Amygdala (tissue), 56 donors: ENCODE measurements around the gene EPRS1.
"Not testable (repeated sequence)": the region's sequence is repeated elsewhere in the genome, so short reads cannot be mapped to it uniquely, and the experiment has no call there.

Experiments
- DNase-seq, 56 donors: peaks; one replicate each; lab custom pipeline; 2025; lab: John Stamatoyannopoulos, UW

EPRS1 gene

DNA sequence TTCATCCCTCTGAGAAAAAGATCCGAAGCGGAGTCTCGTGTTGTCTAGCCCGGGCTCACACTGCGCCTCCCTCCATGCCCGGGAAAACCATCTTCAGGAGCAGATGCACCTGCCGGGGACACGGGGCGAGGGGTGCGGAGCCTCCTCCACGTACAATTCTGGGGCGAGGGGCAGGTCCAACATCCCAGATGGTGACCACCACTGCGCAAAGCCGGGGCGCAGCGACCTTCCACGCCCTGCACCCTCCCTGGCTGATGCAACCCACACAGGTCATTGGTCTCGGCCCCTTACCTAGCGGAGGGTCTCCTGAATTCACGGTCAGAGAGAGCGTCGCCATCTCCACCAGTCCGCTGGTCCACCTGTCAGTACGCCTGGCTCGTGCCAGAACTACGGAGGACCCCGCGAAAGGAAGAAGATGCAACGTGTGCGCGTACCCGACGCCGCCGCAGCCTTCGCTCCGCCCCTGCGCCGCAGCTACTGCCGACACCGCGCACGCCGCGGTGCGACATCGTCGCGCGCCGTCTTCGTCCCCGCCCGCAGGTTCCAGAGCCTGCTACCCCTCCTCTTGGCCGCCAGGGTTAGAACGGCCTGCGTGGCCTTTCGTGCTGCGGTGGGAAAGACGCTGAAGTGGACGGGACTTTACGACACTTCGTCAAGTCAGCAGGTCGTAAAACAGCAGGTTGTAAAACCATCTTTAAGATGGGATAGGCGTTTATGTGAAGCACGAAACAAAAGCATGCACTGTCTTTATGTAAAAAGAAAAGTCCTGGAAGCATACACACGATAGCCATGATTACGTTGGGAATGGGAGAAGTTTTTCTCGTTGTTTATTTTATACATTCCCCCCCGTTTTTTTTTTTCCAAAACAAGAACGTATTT is at the start of gene EPRS1:
TSS of gene EPRS1 (minus strand) at position 454 of the 879 bp plus-strand sequence. CDS start at position 337, 117 bp downstream.
- DNase-seq = peak; percentile 42 to 96 (median 87)

DNA sequence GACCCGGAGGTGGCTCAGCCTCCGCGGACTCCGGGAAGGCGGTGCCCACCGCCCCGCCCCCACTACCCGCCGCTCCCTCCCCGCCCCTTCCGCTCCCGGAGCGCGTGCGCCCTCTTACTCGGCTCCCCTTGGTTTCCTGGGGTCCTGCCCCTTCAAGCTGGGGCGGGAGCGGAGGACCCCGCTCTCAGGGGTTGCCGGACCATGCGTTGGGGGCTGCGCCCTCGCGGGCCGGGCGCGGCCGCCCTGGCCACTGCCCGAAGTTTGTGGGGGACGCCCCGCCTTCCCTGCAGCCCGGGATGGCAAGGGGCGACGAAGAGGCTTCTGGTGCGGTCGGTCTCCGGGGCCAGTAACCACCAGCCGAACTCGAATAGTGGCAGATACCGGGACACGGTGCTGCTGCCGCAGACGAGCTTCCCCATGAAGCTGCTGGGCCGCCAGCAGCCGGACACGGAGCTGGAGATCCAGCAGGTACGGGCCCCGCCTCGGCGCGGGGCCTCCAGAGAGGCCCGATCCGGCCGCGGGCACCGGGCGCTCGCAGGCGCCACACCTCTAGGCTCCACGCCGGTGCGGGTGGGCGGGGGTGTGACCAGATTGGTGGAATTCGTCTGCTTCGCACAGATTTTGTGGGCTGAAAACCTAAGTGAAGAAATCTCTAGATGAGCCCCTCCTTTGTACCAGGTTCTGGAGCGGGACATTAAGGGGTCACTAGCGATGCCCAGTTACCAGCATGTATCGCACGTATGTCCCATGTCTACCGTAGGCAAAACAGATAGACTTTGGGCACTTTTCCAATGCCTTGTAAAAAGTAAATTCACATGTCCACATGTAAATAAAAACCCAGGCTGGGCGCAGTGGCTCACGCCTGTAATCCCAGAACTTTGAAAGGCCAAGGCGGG is 48.0 kb upstream of the EPRS1 start, which contains the start of gene IARS2:
TSS of gene IARS2 (plus strand) at position 117 of the 896 bp plus-strand sequence. CDS start at position 202, 85 bp downstream.
- peak in 53 of 56 donors; percentile 38 to 89 (median 79) for DNase-seq

- DNase-seq = peak in 1 of 56 donors; percentile 63
Measured at GRCh38 chr1:220093361-220094015, 47.2 kb upstream of the EPRS1 start.

DNA sequence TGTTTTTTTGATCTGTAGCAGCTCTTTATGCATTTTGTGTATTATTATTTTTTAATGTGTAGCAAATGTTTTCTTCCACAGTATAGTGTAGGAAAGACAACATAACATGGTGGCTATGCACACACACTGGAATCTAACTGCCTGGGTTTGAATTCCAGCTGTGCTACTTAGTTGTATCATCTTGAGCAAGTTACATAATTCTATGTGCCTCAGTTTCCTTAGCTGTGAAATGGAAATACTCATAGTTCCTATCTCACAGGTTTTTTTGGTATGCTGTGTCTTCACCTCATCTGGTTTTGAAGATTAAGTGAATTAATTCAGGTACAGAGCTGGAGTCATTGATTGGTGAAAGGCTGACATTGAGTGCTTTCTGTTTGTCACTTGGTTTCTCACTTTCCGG is 46.4 kb upstream of the EPRS1 start:
- DNase-seq = no peak

DNA sequence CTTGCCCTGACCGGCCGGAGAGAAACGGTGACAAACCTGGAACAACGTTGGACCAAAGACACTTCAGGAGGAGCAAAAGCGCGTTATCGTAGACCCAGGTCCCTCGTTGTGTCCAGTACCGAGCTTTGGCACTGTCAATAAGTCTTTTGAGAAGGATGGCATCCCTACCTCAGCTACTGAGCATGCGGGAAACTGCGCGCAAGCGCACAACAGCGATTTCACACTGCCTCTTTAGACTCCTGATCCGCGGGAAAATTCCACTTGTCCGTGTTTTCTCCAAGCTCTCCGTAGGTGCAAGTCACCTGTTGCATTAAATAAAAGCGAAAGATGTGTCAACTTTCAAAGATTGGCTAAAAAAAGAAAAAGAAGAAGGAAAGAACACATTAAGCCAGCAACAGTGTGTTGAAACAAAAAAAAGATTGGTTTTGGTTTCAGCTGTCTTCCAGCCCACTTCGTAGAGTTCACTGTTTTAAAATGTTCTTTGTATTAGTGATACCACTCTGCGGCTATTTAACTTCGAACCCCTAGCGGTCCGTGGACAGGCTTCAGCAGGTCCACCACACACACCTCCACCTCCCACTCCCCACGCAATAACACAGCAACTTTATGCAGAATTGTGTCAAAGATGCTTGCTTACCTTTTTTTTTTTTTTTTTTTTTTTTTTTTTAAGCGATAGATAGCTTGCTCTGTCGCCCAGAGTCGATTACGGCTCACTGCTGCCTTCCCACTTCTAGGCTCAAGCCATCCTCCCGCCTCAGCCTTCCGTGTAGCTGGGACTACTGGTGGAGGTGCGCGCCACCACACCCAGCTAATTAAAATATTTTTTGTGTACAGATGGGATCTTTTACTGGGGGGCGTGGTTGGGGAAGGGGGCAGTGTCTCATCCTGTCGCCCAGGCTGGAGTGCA is 43.6 kb upstream of the EPRS1 start, which contains the start of gene BPNT1:
TSS of gene BPNT1 (minus strand) at position 139 of the 907 bp plus-strand sequence. CDS start 9,942 bp downstream, outside the sequence.
- DNase-seq = peak; percentile 60 to 97 (median 83)

GRCh38 chr1:220086261-220086686 is 40.0 kb upstream of the EPRS1 start:
- DNase-seq = not testable (repeated sequence)

- no peak for DNase-seq
Measured at GRCh38 chr1:220084460-220084859, 38.2 kb upstream of the EPRS1 start.

DNA sequence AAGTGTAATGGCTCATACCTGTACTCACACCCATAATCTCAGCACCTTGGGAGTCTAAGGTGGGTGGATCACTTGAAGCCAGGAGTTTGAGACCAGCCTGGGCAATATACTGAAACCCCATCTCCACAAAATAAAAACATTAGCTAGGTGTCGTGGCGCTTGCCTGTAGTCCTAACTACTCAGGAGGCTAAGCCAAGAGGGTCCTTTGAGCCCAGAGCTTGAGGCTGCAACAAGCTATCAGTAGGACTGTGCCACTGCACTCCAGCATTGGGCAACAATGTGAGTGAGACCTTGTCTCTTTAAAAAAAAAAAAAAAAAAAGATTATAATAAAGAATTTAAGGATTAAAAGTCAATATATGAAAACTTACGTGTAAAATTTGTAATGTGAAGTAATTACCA is 31.6 kb upstream of the EPRS1 start:
- no peak for DNase-seq

DNA sequence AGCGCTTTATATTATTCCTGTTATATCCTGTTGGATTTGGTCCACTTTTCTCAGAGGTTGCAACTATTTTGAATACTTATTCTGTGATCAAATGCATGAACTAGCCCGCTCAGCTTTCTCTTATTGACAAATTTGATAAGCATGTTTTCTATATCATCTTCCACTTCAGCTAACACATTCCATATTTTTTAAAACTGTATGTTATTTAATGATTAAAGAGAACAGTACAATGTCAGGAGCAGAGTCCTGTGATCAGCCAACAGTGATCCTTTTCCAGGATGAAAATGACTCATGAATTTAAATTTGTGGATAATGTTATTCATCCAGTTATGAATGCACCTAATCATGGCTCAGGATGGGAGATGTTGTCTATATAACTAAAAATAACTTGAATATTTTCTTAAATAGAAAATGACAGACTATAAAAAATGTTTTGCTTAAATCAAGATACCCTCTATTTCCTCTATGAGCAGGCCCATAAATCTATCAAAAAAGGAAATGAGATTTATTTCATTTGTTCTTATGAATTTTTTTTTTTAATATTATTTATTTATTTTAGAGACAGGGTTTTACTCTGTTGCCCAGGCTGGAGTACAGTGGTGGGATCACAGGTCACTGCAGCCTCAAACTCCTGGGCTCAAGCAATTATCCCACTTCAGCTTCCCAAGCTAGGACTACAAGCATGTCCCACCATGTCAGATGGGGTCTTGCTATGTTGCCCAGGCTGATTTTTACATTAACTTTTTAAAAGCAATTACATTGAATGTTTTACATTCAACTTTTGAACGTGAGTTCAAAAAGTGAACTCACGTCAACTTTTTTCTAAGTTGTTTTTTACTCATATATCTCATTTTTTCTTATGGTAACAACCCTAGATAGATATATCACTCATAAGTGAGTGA is 30.8 kb upstream of the EPRS1 start:
- DNase-seq = no peak

DNA sequence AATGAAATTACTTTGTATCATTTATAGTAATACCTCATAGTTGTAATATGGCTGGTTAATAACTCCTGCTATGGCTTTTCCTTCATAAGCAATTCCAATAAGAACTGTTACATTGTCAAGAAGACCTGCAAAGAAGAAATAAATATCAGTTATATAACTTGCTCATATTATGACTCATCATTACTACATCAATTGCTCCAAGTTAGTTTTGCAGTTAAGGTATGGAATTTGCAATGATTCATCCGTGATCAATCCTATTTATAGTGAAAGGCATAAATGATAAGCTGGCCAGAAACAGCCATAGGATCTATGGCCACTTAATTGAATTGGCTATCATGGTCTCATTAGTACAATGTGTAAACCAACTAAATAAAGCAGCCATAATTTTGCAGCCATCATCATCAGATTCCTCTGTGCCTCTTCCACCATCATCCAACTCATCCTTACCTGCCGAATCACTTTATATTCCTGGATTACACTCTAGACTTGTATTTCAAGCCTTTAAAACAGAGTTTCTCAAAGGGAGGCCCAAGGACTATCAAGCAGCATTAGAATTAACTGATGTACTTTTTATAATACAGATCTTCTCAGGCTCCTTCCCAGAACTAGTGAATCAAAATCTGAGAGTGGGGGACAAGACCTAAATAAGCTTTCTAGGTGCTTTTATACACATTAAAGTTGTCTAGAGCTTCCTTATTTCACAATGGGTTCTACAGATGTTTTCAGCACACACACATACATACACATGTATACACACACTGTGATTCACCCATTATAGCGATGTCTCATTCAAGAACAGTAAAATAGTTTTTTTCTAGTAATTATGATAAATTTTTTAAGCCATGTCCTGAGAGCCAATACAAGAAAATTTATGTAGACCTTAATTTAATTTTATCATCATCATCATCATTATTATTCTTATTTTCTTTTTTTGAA is 21.2 kb upstream of the EPRS1 start:
- DNase-seq = no peak

- DNase-seq = peak in 3 of 56 donors; percentile 4 to 8 (median 5)
Measured at GRCh38 chr1:220062629-220063028, 16.3 kb upstream of the EPRS1 start.

- no peak for DNase-seq
Measured at GRCh38 chr1:220060876-220061275, 14.6 kb upstream of the EPRS1 start.

DNA sequence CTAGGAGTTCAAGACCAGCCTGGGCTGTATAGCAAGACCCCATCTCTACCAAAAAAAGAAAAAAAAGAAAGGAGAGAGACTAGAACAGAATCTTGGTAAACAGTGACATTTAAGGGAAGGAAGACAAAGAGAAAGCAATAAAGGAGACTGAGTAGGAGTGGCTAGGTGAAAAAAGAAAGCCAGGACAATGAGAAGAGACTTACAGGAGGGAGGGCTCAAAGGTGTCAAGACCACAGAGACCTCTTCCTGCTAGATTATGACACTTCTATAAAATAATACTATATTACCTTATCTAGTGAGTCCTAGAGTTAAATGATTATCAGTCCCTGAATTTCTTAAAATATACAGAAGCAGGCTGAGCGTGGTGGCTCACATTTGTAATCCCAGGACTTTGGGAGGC is 10.1 kb upstream of the EPRS1 start:
- DNase-seq = no peak

DNA sequence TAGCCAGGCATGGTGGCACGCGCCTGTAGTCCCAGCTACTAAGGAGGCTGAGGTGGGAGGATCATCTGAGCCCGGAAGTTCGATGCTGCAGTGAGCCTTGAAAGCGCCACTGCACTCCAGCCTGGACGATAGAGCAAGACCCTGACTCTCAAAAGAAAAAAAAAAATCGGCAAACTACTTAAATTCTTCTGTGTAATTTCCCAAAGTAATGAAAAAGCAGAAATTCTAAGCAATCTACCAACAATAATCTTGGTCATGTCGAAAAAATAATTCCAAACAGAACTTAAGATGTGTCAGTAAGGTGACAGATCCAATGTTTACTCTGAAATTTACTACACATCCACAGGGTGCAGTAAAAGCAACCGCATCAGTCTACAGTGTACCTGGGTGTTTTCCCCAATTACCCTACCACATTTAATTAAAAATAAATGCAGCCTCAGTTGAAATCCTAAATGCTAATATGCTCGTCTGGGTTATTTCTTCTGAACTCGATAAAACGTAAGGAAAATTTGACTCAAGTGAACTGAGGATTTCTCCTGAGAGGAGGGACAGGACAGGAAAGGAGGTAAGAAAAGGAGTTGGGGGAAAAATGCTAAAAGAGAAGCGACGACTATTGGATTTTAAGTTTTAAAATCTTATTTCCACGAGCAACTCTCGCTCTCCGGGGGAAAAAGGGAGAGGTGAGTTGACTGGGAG is 801 bp downstream of the EPRS1 start:
- no peak for DNase-seq

GRCh38 chr1:220044678-220045355 is 1.5 kb downstream of the EPRS1 start:
- no peak for DNase-seq

- no peak for DNase-seq
Measured at GRCh38 chr1:220043646-220044045, 2.7 kb downstream of the EPRS1 start.
